ENCODE data around the gene FOXG1.
A peak's percentile ranks its signal among the peaks of the same experiment; 100 is the strongest.

FOXG1 gene

DNA sequence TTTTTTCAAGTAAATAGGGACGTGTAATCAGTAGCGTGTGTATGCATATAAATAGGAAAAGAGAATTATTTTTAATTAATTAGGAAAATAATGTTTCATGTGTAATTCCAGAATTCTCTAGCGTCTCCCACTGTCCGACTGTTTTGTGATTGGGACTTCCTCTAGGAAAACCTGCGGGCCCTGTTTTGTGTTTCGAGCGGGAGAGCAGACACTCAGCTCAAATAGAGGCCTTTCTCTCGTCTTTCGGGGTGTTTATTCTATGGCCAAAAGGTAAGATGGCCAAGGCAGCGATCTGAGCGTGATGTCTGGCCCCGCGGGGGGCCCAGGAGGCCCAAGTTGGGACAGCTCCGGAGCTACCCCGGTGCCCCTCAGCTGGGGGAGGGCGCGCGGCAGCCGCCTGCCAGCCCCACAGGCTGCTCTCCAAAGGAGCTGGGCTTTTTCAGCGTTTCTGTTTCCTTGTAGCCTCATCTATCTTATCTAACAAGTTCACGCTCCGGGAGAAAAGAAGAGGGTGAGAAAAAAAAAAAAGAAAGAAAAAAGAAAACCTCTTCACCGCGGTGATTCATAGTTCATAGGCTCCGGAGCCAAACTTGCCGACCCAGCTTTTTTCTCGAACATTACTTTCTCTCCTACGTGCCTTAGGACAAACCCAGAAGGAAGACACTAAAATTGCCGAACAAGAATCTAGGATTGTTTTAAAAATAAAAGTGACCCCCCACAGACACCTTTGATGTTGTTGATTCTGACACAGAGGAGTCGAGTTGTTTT lies 7.5 kb upstream of the FOXG1 start:
- Histone ChIP-seq H3K4me3 (peak overlapping the region; percentile 46; the same call in 1 of the 2 replicates), H3K9ac (ENCODE audit: insufficient read length) (no peak overlapping the region), H3K36me3 (ENCODE audit: insufficient read depth, low read length) (no peaks in the 10 kb centered on the region), H3K9me3 (ENCODE audit: low read depth, low read length) (no peaks in the 10 kb centered on the region), H3K27ac (no peak overlapping the region)
- DNase-seq (ENCODE audit: low read depth, low spot score) = no peak
- TF ChIP-seq FOXP2 (optimal IDR thresholded peaks at IDR 0.05; ENCODE audit: control extremely low read depth, extremely low read length, insufficient read depth) (no peak), EZH2 (IDR thresholded peaks at IDR 0.05) (no peak), POLR2AphosphoS5 (IDR thresholded peaks at IDR 0.05; ENCODE audit: borderline replicate concordance, low read depth, low read length) (no peak)

DNA sequence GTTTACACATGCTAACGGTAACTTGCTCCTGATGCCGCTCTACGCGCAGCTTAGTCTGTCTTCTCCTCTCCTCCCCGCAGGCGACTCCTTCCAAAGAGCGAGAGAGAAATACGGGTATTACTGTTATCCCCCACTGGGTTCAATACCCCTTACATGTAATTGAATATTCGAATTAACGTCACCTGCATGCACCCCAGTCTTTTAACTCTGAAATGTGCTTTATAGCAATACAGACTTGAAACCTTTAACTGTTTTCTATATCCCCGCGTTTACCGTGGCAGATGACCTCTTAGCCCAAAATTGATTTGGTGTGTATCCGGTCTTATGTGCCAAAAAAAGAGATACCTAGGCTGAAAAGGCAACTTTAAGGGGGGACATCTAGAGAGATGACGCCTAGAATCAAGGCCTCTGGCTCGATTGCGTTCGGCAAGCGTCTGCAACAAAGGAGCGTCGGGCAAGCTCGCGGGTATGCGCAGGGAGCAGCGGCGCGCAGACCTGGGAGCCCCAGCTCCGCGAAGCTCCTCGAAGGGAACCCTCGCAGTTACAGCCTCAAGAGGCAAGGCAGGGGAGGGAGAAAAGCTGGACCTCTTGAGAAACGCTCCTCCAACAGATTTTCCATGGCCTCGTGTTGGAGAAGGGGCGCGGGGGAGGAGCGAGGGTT lies 6.8 kb upstream of the FOXG1 start:
- Histone ChIP-seq H3K27ac (no peak overlapping the region), H3K4me3 (peak overlapping the region; percentile 46; the same call in 1 of the 2 replicates), H3K36me3 (ENCODE audit: insufficient read depth, low read length) (no peaks in the 10 kb centered on the region), H3K9ac (ENCODE audit: insufficient read length) (no peak overlapping the region), H3K9me3 (ENCODE audit: low read depth, low read length) (no peaks in the 10 kb centered on the region)
- TF ChIP-seq POLR2AphosphoS5 (IDR thresholded peaks at IDR 0.05; ENCODE audit: borderline replicate concordance, low read depth, low read length) = no peak
- no peak for TF ChIP-seq EZH2 (IDR thresholded peaks at IDR 0.05)
- no peak for DNase-seq (ENCODE audit: low read depth, low spot score)

DNA sequence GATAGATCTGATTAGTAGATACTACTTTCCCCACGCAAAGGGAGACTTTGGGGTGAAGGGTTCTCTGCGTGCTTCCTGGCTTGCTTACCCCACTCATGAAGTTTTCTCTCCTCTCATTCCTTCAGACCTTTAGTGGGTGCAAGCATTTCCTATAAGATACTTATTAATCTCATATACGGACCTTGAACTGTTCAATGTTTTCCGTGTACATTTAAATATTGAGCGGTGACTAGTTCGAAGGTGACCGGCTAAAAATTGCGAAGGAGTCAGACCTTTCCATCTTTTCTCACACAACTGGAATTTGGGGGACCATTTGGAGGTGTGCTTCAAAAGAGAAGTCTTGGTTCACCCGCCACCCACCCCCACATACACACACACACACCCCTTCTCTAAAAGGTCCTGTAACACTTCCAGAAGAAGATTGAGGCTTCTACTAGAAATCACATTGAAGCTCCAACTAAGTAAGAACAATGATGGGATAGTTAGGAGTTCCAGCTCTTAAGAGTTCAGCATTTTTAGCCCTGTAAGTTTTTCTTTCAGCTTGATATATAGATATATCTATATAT lies 6.1 kb upstream of the FOXG1 start:
- H3K9me3 ChIP-seq (ENCODE audit: low read depth, low read length) = no peaks in the 10 kb centered on the region
- no peak overlapping the region for H3K9ac ChIP-seq (ENCODE audit: insufficient read length)
- H3K4me3 ChIP-seq = no peak overlapping the region
- no peak for DNase-seq (ENCODE audit: low read depth, low spot score)
- TF ChIP-seq POLR2AphosphoS5 (IDR thresholded peaks at IDR 0.05; ENCODE audit: borderline replicate concordance, low read depth, low read length) = no peak
- TF ChIP-seq EZH2 (IDR thresholded peaks at IDR 0.05) = no peak
- TF ChIP-seq FOXP2 (optimal IDR thresholded peaks at IDR 0.05; ENCODE audit: control extremely low read depth, extremely low read length, insufficient read depth) = no peak
- no peak overlapping the region for H3K27ac ChIP-seq
- no peaks in the 10 kb centered on the region for H3K36me3 ChIP-seq (ENCODE audit: insufficient read depth, low read length)

DNA sequence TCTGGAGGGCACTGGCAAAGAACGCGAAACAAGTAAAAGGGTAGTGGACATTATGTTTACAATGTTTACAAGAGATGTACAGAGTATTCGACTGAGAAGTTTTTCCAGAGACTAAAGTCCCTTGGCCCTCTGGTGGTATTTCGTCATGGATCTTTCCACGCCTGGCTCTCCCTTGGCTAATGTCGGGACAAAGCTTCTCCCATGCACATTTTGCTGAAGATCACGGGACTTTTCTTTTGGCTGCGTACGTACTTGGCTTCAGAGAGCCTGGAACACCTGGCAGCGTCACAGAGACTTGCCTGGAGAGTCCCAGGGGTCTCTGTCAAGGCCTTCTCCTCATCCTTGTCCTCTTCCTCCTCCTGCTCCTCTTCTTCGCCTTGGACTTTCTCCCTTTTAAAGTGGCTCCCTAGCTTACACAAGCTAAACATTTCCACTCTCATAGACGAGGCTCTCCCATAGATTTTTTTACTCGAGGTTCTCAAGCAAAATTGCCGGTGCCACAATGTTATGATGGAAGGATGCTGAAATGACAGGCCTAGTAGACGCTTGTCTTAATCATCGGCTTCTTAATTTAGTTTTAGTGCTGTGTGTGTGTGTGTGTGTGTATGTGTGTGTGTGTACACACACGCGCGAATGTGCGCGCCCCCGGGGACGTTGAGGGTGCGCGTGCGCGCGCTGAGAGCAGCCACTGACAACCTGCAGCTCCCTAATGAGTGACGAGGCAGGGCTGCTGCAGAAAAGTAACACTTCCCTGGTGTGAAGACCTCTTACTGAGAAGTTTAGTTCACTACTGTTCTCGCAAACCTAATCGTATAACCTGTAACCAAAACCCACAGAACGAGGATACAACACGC lies 4.9 kb upstream of the FOXG1 start:
- no peaks in the 10 kb centered on the region for H3K36me3 ChIP-seq (ENCODE audit: insufficient read depth, low read length)
- no peak overlapping the region for H3K27ac ChIP-seq
- TF ChIP-seq EZH2 (IDR thresholded peaks at IDR 0.05) (no peak), FOXP2 (optimal IDR thresholded peaks at IDR 0.05; ENCODE audit: control extremely low read depth, extremely low read length, insufficient read depth) (no peak), POLR2AphosphoS5 (IDR thresholded peaks at IDR 0.05; ENCODE audit: borderline replicate concordance, low read depth, low read length) (no peak)
- no peaks in the 10 kb centered on the region for H3K9me3 ChIP-seq (ENCODE audit: low read depth, low read length)
- no peak for DNase-seq (ENCODE audit: low read depth, low spot score)
- H3K4me3 ChIP-seq = no peak overlapping the region
- H3K9ac ChIP-seq (ENCODE audit: insufficient read length) = no peak overlapping the region

DNA sequence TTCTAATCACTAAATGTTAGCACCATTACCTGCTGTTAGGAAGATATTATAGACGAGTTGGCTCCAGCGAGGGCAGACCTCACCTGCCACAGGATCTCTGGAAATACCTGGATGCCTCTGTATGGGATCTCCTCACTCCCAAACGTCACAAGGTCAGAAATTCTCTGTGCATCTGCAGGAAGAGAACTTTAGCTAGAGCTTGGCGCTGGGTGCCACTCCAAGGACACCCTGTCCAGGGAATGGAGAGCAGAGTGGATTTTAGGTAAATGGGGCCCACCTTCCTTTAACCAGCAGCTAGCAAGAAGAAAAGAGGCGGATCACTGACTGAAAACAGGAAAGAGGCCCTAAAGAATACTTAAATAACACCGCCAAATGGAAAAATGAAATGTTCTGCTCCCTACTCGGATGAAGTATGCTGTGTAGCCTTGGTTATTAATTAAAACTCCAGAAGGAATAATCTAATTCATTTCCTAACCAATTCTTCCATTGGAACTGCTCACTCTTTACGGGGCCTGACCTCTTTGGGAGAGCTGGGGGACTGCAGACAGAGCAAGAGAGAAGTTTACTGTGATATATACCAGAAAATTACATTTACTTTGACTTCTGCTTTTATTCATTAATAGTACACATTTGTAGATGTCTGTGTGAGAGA lies 4.2 kb upstream of the FOXG1 start:
- DNase-seq (ENCODE audit: low read depth, low spot score) = no peak

DNA sequence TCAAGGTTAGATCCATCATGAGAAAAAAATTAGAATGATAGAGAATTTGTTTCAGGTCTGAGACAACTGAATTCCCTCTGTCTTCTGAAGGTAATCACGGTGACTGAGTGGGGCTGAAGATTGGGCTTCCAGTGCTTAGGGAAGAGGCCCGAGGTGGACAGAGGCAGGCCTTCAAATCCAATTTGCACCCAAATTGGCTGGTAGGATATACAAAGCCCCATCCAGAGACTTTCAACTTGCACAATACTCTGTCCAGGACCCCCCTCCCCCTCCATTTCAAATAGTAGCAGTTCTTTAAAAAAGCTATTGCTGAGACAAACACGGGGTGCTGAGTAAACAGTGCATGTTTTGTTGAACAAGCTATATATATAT lies 3.6 kb upstream of the FOXG1 start:
- no peak for DNase-seq (ENCODE audit: low read depth, low spot score)
- no peak for TF ChIP-seq FOXP2 (optimal IDR thresholded peaks at IDR 0.05; ENCODE audit: control extremely low read depth, extremely low read length, insufficient read depth)
- no peak for TF ChIP-seq EZH2 (IDR thresholded peaks at IDR 0.05)
- no peak for TF ChIP-seq POLR2AphosphoS5 (IDR thresholded peaks at IDR 0.05; ENCODE audit: borderline replicate concordance, low read depth, low read length)
- no peak overlapping the region for H3K4me3 ChIP-seq
- H3K27ac ChIP-seq = no peak overlapping the region
- H3K9me3 ChIP-seq (ENCODE audit: low read depth, low read length) = no peaks in the 10 kb centered on the region
- no peaks in the 10 kb centered on the region for H3K36me3 ChIP-seq (ENCODE audit: insufficient read depth, low read length)
- no peak overlapping the region for H3K9ac ChIP-seq (ENCODE audit: insufficient read length)

More for the DNA sequence above, 4.2 kb upstream of the FOXG1 start:
- Histone ChIP-seq H3K9me3 (ENCODE audit: low read depth, low read length) (no peaks in the 10 kb centered on the region), H3K4me3 (no peak overlapping the region), H3K36me3 (ENCODE audit: insufficient read depth, low read length) (no peaks in the 10 kb centered on the region), H3K9ac (ENCODE audit: insufficient read length) (no peak overlapping the region), H3K27ac (no peak overlapping the region)
- TF ChIP-seq FOXP2 (optimal IDR thresholded peaks at IDR 0.05; ENCODE audit: control extremely low read depth, extremely low read length, insufficient read depth) = no peak
- no peak for TF ChIP-seq POLR2AphosphoS5 (IDR thresholded peaks at IDR 0.05; ENCODE audit: borderline replicate concordance, low read depth, low read length)
- TF ChIP-seq EZH2 (IDR thresholded peaks at IDR 0.05) = no peak

DNA sequence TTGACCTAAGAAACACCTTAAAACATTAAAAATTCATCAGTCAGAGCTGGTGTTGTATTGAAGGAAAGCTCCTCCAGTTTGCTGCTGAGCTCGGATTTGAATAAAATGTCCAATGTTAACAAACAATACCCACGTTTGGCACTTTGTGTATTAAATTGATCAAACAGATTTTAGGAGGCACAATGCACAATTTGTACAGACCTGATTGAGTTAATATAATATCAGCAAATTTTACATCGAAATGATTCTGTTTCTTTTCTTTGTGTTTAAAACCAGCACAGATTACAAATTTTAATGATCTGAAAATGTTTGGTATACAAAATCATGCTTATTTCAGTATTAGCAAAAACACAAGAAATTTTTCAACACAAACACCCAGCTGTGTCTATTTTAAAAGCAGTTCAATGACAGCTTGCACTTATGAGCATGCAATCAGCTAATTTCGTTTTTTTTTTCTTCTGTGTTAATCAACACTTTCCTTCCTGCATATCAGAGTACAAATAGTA lies 2.8 kb upstream of the FOXG1 start:
- no peak for DNase-seq (ENCODE audit: low read depth, low spot score)
- Histone ChIP-seq H3K4me3 (no peak overlapping the region), H3K9ac (ENCODE audit: insufficient read length) (no peak overlapping the region), H3K9me3 (ENCODE audit: low read depth, low read length) (no peaks in the 10 kb centered on the region), H3K27ac (no peak overlapping the region), H3K36me3 (ENCODE audit: insufficient read depth, low read length) (no peaks in the 10 kb centered on the region)
- TF ChIP-seq FOXP2 (optimal IDR thresholded peaks at IDR 0.05; ENCODE audit: control extremely low read depth, extremely low read length, insufficient read depth) (no peak), POLR2AphosphoS5 (IDR thresholded peaks at IDR 0.05; ENCODE audit: borderline replicate concordance, low read depth, low read length) (no peak), EZH2 (IDR thresholded peaks at IDR 0.05) (no peak)
